IPS-NIHi11 (cell line): ENCODE measurements around the gene ZNF14.
A peak's percentile ranks its signal among the peaks of the same experiment; 100 is the strongest.
"Not testable (repeated sequence)": the region's sequence is repeated elsewhere in the genome, so short reads cannot be mapped to it uniquely, and the experiment has no call there.

ENCODE experiments used
- DNase-seq: peaks from one replicate; pipeline ENCODE4 v3.0.0; 2012; ENCODE audit warnings: mixed read lengths, low spot score

The ZNF14 gene

GRCh38 chr19:19746286-19747213, 13.6 kb upstream of the ZNF14 start:
- peak; percentile 65 for DNase-seq

GRCh38 chr19:19745496-19746285, 12.8 kb upstream of the ZNF14 start:
- peak; percentile 15 for DNase-seq

- DNase-seq, result peak; percentile 7
Measured at GRCh38 chr19:19744641-19745040, 11.7 kb upstream of the ZNF14 start.

GRCh38 chr19:19743921-19744320, 11.0 kb upstream of the ZNF14 start:
- not testable (repeated sequence) for DNase-seq

- no peak for DNase-seq
Measured at GRCh38 chr19:19743176-19743575, 10.3 kb upstream of the ZNF14 start.

GRCh38 chr19:19742773-19743172, 9.9 kb upstream of the ZNF14 start:
- DNase-seq, result peak; percentile 4

- no peak for DNase-seq
Measured at GRCh38 chr19:19741184-19741583, 8.3 kb upstream of the ZNF14 start.

GRCh38 chr19:19740755-19741154, 7.8 kb upstream of the ZNF14 start:
- DNase-seq, result no peak

- DNase-seq, result no peak
Measured at GRCh38 chr19:19738564-19738963, 5.7 kb upstream of the ZNF14 start.

- DNase-seq, result peak; percentile 6
Measured at GRCh38 chr19:19737559-19738332, 4.8 kb upstream of the ZNF14 start.

GRCh38 chr19:19721896-19722295, 11.0 kb downstream of the ZNF14 start:
- no peak for DNase-seq

GRCh38 chr19:19719798-19720197, 13.1 kb downstream of the ZNF14 start:
- DNase-seq, result no peak

GRCh38 chr19:19711934-19712828, 20.7 kb downstream of the ZNF14 start:
- DNase-seq, result no peak

- DNase-seq, result no peak
Measured at GRCh38 chr19:19711306-19711933, 21.5 kb downstream of the ZNF14 start.

- DNase-seq, result no peak
Measured at GRCh38 chr19:19710506-19710905, 22.4 kb downstream of the ZNF14 start.

GRCh38 chr19:19704836-19705235, 28.1 kb downstream of the ZNF14 start:
- no peak for DNase-seq

GRCh38 chr19:19700493-19700892, 32.4 kb downstream of the ZNF14 start:
- DNase-seq, result not testable (repeated sequence)

GRCh38 chr19:19697589-19697988, 35.3 kb downstream of the ZNF14 start:
- no peak for DNase-seq

- DNase-seq, result no peak
Measured at GRCh38 chr19:19696386-19696785, 36.5 kb downstream of the ZNF14 start.

GRCh38 chr19:19691683-19692082, 41.2 kb downstream of the ZNF14 start:
- no peak for DNase-seq

GRCh38 chr19:19689023-19689422, 43.9 kb downstream of the ZNF14 start:
- not testable (repeated sequence) for DNase-seq
